ENCODE results near the gene NTNG1. TPM values are rescaled to one million over a fixed set of nuclear protein-coding genes. Genes with fewer than 3 reads are reported as not detected.

NTNG1 gene
- total RNA-seq, 2 experiments from 2014 or later: not detected

DNA sequence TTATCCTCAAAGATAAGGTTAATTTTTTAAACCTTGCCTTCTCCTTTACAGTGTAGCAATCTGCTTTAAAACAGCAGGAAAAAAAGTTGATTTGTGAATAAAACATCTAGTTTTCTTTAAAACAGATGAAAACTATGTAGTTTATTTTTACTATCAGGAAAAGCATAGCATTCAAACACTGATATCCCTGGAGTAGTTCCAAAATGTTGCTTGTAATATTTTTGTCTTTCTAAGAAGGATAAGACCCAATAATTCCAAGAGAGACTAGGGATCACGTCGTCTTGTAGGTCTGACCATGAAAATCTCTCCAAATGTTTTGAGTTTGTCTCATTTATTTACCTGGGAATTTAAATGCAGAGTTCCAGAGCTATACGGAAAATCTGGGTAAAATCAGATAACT lies 204.0 kb downstream of the NTNG1 start:
- Mint-ChIP-seq H3K36me3 (ENCODE audit: low read depth) (no peaks in the 10 kb centered on the region), H3K27me3 (no peaks in the 10 kb centered on the region), H3K9me3 (no peaks in the 10 kb centered on the region), H3K4me3 (no peak overlapping the region), H3K27ac (no peak overlapping the region), H3K4me1 (no peaks in the 10 kb centered on the region)
- DNase-seq: no peak
- POLR2A ChIA-PET: no interaction called here
- CTCF ChIA-PET: no interaction called here

DNA sequence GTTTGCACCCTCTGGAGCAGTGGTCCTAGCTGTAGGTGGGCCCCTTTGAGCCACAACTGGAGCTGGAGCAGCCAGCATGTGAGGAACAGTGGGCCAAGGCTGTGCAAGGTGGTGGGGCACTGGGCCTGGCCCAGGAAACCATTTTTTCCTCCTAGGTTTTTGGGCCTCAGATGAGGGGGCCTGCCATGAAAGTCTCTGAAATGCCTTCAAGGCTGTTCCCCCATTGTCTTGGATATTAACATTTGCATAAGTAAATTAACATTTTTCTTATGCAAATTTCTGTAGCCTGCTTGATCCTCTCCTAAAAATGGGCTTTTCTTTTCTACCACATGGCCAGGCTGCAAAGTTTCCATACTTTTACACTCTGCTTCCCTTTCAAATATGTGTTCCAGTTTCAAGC lies 212.0 kb downstream of the NTNG1 start:
- DNase-seq: no peak
- Mint-ChIP-seq H3K4me1 (no peaks in the 10 kb centered on the region), H3K27me3 (no peaks in the 10 kb centered on the region), H3K9me3 (no peaks in the 10 kb centered on the region), H3K27ac (no peak overlapping the region), H3K4me3 (no peak overlapping the region), H3K36me3 (ENCODE audit: low read depth) (no peaks in the 10 kb centered on the region)
- ChIA-PET CTCF (no interaction called here), POLR2A (no interaction called here)

DNA sequence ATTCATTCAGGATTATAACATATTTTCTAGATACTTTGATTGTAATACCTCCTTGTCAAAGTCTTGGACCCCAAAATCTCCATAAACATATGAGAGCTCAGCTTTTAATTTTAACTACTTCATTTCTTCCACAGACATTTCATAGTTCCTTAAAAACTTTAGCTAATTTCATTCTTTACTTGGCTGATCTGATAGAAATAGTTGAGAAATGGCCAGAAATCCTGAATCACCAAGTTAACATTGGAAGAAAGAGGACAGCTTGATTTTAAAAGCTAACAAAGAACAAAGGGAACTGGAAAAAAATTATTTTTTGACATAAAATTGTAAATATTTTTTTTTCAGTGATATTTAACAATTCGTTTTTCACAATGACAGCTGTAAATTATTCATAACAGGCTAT lies 216.5 kb downstream of the NTNG1 start:
- H3K4me1 Mint-ChIP-seq: no peaks in the 10 kb centered on the region
- POLR2A ChIA-PET: no interaction called here
- no peaks in the 10 kb centered on the region for H3K9me3 Mint-ChIP-seq

GRCh38 chr1:107358619-107359327 lies 217.9 kb downstream of the NTNG1 start:
- CTCF ChIA-PET: no interaction called here
- Mint-ChIP-seq H3K27me3 (peaks cover 3% of the 10 kb centered on the region), H3K27ac (no peak overlapping the region), H3K9me3 (no peaks in the 10 kb centered on the region), H3K4me1 (no peaks in the 10 kb centered on the region), H3K36me3 (ENCODE audit: low read depth) (no peaks in the 10 kb centered on the region), H3K4me3 (no peak overlapping the region)
- DNase-seq: no peak
- POLR2A ChIA-PET: no interaction called here

More for the DNA sequence above, 216.5 kb downstream of the NTNG1 start:
- no peak overlapping the region for H3K4me3 Mint-ChIP-seq
- CTCF ChIA-PET: no interaction called here
- no peak overlapping the region for H3K27ac Mint-ChIP-seq
- H3K27me3 Mint-ChIP-seq: peaks cover 3% of the 10 kb centered on the region
- H3K36me3 Mint-ChIP-seq (ENCODE audit: low read depth): no peaks in the 10 kb centered on the region
- no peak for DNase-seq

DNA sequence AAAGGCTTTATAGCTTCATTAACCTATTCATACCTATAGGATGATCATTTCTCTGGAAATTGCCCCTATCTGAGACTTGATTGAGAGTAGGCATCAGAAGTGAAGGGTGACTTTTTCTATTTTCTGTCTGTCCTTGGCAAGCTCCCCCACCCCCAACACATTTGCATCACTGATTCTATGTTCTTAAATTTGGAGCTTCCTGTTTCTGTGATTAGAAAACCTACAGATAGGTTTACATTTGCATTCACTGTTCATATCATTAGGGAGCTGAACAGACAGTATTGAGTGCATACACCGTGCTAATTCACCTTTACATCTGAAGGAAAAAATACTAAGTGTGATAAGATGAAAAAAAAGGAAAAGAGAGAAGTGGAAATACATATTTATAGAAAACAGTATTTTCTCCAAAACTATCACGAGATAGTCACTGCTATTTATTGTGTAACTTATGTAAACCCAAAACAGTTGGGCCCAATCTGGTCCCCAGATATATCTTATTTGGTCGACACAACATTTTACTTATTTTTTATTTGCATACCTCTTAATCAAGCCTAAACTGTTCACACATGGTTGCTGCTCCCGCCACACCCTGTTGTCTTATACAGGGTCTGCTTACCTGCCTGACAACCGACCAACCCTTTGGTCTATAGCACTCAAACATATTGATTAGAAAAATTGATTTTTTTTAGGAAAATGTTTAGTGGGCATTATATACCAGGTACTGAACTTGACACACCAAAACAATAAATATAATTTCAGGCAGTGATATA lies 218.8 kb downstream of the NTNG1 start:
- Mint-ChIP-seq H3K4me1 (no peaks in the 10 kb centered on the region), H3K9me3 (no peaks in the 10 kb centered on the region), H3K27me3 (peaks cover 3% of the 10 kb centered on the region), H3K4me3 (no peak overlapping the region), H3K36me3 (ENCODE audit: low read depth) (no peaks in the 10 kb centered on the region), H3K27ac (no peak overlapping the region)
- CTCF ChIA-PET: no interaction called here
- no peak for DNase-seq
- POLR2A ChIA-PET: no interaction called here

DNA sequence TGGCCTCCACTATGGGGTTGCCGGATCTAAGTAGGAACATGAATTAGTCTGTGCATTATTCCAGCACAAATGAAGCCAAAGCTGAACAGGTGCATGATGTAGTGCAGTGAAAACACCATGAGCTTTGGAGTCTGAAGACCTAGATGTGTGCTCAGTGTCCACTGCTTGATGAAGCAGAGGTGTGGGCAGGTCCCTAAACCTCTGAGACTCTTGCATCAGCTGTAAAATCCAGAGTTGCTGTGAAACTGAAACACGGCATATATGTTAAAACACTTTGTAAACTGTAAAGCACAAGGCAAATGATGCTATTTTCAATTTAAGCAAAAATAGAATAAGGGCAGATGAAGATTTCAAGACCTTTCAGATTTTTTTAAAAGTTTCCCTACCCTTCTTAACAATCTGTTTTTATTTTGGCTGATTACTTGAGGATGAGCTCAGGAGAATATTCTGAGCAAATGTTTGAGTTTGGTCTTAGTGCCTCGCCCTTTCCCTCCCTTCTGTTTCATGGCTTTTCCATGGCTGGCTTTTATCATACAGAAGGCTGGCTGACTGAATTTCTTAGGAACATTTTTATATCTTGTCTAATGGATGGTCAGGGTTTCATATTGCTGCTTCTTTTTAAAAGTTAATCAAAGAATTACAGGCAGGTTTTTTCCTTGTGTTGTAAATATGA lies 221.8 kb downstream of the NTNG1 start:
- CTCF ChIA-PET: no interaction called here
- H3K4me1 Mint-ChIP-seq: no peaks in the 10 kb centered on the region
- no peak overlapping the region for H3K4me3 Mint-ChIP-seq
- no peak overlapping the region for H3K27ac Mint-ChIP-seq
- H3K27me3 Mint-ChIP-seq: peaks cover 3% of the 10 kb centered on the region
- no peaks in the 10 kb centered on the region for H3K9me3 Mint-ChIP-seq
- POLR2A ChIA-PET: no interaction called here
- no peak for DNase-seq
- no peaks in the 10 kb centered on the region for H3K36me3 Mint-ChIP-seq (ENCODE audit: low read depth)

DNA sequence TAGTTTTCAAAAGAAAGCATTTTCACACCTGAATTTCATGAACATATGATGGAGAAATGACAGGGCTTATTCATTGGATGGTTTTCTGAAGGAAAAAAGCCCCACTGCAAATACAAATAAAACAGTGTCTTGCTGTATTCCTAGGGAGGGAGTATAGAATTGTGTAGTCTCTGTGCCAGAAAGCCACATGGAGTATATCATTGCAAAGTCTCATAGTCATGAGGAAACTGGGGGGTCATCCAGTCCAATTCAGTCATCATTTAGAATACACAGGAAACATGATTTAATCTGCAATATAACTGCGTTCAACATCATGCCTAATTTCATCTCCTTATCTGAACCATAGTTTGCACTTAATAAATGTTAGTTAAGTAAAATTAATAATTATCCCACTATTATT lies 222.3 kb downstream of the NTNG1 start:
- ChIA-PET CTCF (no interaction called here), POLR2A (no interaction called here)
- no peak overlapping the region for H3K4me3 Mint-ChIP-seq
- DNase-seq: no peak
- peaks cover 3% of the 10 kb centered on the region for H3K27me3 Mint-ChIP-seq
- no peak overlapping the region for H3K27ac Mint-ChIP-seq
- H3K36me3 Mint-ChIP-seq (ENCODE audit: low read depth): no peaks in the 10 kb centered on the region
- H3K4me1 Mint-ChIP-seq: no peaks in the 10 kb centered on the region
- no peaks in the 10 kb centered on the region for H3K9me3 Mint-ChIP-seq

GRCh38 chr1:107365527-107366240 lies 224.8 kb downstream of the NTNG1 start:
- Mint-ChIP-seq H3K27ac (no peak overlapping the region), H3K9me3 (no peaks in the 10 kb centered on the region)
- CTCF ChIA-PET: no interaction called here

DNA sequence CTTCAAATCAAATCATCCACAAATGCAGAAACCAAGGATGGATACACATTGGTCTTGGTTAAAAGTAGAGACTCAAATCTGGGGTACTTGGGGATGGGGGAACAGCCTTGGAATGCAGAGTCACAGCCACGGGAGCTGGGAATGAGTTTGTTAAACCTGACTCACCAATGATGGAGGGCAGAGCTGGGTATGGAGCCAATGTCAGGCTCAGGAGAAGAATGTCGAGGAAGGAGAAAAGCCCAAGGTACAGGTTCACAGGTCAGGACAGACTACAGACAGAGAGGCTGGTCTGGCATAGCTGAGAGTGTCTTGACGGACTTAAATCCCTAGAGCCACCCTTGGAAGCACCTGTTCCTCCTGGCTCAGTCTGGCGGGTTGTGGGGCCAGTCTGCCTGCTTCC lies 237.6 kb downstream of the NTNG1 start:
- POLR2A ChIA-PET: no interaction called here
- no peak overlapping the region for H3K4me3 Mint-ChIP-seq

More at GRCh38 chr1:107365527-107366240, 224.8 kb downstream of the NTNG1 start:
- Mint-ChIP-seq H3K4me1 (no peaks in the 10 kb centered on the region), H3K27me3 (peaks cover 3% of the 10 kb centered on the region), H3K36me3 (ENCODE audit: low read depth) (no peaks in the 10 kb centered on the region), H3K4me3 (no peak overlapping the region)
- no peak for DNase-seq
- POLR2A ChIA-PET: no interaction called here

GRCh38 chr1:107378866-107379265 lies 238.0 kb downstream of the NTNG1 start:
- ChIA-PET CTCF (no interaction called here), POLR2A (interaction anchor here (0.5 kb wide), 1 partner anchor 242 kb away, joined by 3 read pairs; no protein-coding TSS in a partner anchor)
- H3K4me3 Mint-ChIP-seq: no peak overlapping the region
- H3K36me3 Mint-ChIP-seq (ENCODE audit: low read depth): no peaks in the 10 kb centered on the region
- H3K27me3 Mint-ChIP-seq: peaks cover 2% of the 10 kb centered on the region
- DNase-seq: no peak
- no peaks in the 10 kb centered on the region for H3K9me3 Mint-ChIP-seq
- no peak overlapping the region for H3K27ac Mint-ChIP-seq
- H3K4me1 Mint-ChIP-seq: no peaks in the 10 kb centered on the region

More for the DNA sequence above, 237.6 kb downstream of the NTNG1 start:
- CTCF ChIA-PET: no interaction called here
- no peaks in the 10 kb centered on the region for H3K9me3 Mint-ChIP-seq
- H3K36me3 Mint-ChIP-seq (ENCODE audit: low read depth): no peaks in the 10 kb centered on the region
- no peak overlapping the region for H3K27ac Mint-ChIP-seq
- no peaks in the 10 kb centered on the region for H3K4me1 Mint-ChIP-seq
- no peak for DNase-seq
- peaks cover 2% of the 10 kb centered on the region for H3K27me3 Mint-ChIP-seq

GRCh38 chr1:107379826-107380225 lies 239.0 kb downstream of the NTNG1 start:
- Mint-ChIP-seq H3K4me3 (no peak overlapping the region), H3K27ac (no peak overlapping the region), H3K9me3 (no peaks in the 10 kb centered on the region), H3K4me1 (no peaks in the 10 kb centered on the region), H3K27me3 (peaks cover 2% of the 10 kb centered on the region), H3K36me3 (ENCODE audit: low read depth) (no peaks in the 10 kb centered on the region)
- POLR2A ChIA-PET: no interaction called here
- CTCF ChIA-PET: no interaction called here
- no peak for DNase-seq

- POLR2A ChIA-PET: no interaction called here
- H3K4me1 Mint-ChIP-seq: no peaks in the 10 kb centered on the region
- no peaks in the 10 kb centered on the region for H3K9me3 Mint-ChIP-seq
- H3K4me3 Mint-ChIP-seq: no peak overlapping the region
- CTCF ChIA-PET: interaction anchor here (0.9 kb wide), 1 partner anchor 46 kb away, joined by 4 read pairs; no protein-coding TSS in a partner anchor
- H3K27me3 Mint-ChIP-seq: no peaks in the 10 kb centered on the region
- H3K27ac Mint-ChIP-seq: no peak overlapping the region
- no peak for DNase-seq
- H3K36me3 Mint-ChIP-seq (ENCODE audit: low read depth): no peaks in the 10 kb centered on the region
Observed at GRCh38 chr1:107389410-107390396, 248.9 kb downstream of the NTNG1 start.
